ENCODE measurements around the gene CTF1.

GRCh38 chr16:30858111-30858495 is 38.3 kb upstream of the CTF1 start:
- TF ChIP-seq CTCF (IDR thresholded peaks at IDR 0.05; ENCODE audit: insufficient read depth, low read depth, low read length), result no peak
- TF ChIP-seq EZH2 (IDR thresholded peaks at IDR 0.05; ENCODE audit: insufficient read depth, low read length), result no peak
